ENCODE results near the gene PTPRO.

PTPRO gene

DNA sequence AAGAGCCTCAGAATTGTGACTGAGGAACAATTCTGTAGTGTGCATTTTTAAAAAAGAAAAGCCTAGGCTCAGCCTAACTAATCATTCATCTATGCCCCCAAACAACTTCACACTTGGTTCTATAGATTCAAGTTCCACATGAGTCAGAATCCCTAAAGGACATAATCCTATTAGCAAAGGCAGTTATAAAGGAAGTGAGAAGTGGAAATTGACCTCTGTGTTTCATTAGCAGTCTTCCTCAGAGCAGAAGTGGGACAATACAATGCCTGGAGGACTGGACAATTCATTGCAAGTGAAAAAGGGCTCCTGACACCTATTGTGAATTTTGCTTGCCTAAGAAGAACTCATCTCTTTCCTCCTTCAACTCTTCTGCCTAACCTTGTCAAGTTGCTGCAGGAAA lies 222.3 kb downstream of the PTPRO start:
- no peak for TF ChIP-seq CTCF (IDR thresholded peaks at IDR 0.05; ENCODE audit: low read depth, low read length)
- no peak for DNase-seq (ENCODE audit: extremely low read depth, low read depth)

- no peak for TF ChIP-seq CTCF (IDR thresholded peaks at IDR 0.05; ENCODE audit: low read depth, low read length)
- no peak for DNase-seq (ENCODE audit: extremely low read depth, low read depth)
These were observed 223.0 kb downstream of the PTPRO start for GRCh38 chr12:15545334-15545733.

- no peak for DNase-seq (ENCODE audit: extremely low read depth, low read depth)
- no peak for TF ChIP-seq CTCF (IDR thresholded peaks at IDR 0.05; ENCODE audit: low read depth, low read length)
These were observed 223.9 kb downstream of the PTPRO start for GRCh38 chr12:15546102-15546701.

DNA sequence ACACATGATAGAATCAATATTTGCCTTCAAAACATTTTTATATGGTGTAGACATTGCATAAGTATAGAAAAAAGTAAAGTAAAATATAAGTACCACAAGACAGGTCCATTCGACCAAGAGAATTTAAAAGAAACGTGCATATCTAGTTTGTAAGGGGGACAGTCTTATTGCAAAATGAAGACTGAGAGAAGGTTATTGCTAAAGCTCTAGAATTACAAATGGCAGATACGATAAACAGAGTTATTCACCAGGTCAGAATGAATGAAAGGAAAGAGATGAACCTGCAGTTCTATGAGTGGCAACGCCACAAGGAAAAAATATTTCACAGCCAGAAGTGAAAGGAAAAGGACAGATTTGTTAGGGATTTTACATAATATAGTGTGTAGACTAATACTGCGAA lies 224.8 kb downstream of the PTPRO start:
- DNase-seq (ENCODE audit: extremely low read depth, low read depth), result no peak
- TF ChIP-seq CTCF (IDR thresholded peaks at IDR 0.05; ENCODE audit: low read depth, low read length), result no peak

- TF ChIP-seq CTCF (IDR thresholded peaks at IDR 0.05; ENCODE audit: low read depth, low read length), result no peak
- DNase-seq (ENCODE audit: extremely low read depth, low read depth), result no peak
These were observed 225.4 kb downstream of the PTPRO start for GRCh38 chr12:15547691-15548090.

GRCh38 chr12:15550793-15551192 lies 228.5 kb downstream of the PTPRO start:
- no peak for TF ChIP-seq CTCF (IDR thresholded peaks at IDR 0.05; ENCODE audit: low read depth, low read length)
- no peak for DNase-seq (ENCODE audit: extremely low read depth, low read depth)

GRCh38 chr12:15555446-15555845 lies 233.1 kb downstream of the PTPRO start:
- DNase-seq (ENCODE audit: extremely low read depth, low read depth), result no peak
- TF ChIP-seq CTCF (IDR thresholded peaks at IDR 0.05; ENCODE audit: low read depth, low read length), result no peak
